WTC11 (cell line): ENCODE data around the gene CNOT10. TPM values are rescaled to one million over a fixed set of nuclear protein-coding genes. Genes with fewer than 3 reads are reported as not detected.

ENCODE experiments used
- ATAC-seq: fragments of 200-7000 bp; cut with Tn5 transposase; 2 replicates; pipeline ENCODE4 v1.10.0; 2021; ENCODE audit warnings: mild to moderate bottlenecking, moderate library complexity
- CTCF ChIA-PET: fragments of 300-600 bp; sonication (Branson Sonifier 250); formaldehyde crosslinking; loops from one replicate; lab custom pipeline; 2021; ENCODE audit warnings: antibody characterized with exemption; lab: Charles Lee
- POLR2A ChIA-PET: fragments of 350-600 bp; sonication (Branson Sonifier 250); formaldehyde crosslinking; loops from one replicate; lab custom pipeline; 2021; ENCODE audit warnings: antibody characterized with exemption; lab: Charles Lee
- DNase-seq: peaks from one replicate; pipeline ENCODE4 v3.0.0; 2021; ENCODE audit warnings: low spot score
- H3K27ac Mint-ChIP-seq: 2 replicates; pipeline ENCODE4 v1.8.0; 2021; ENCODE audit warnings: mixed read lengths
- H3K27me3 Mint-ChIP-seq: 2 replicates; pipeline ENCODE4 v1.8.0; 2021; ENCODE audit warnings: low read depth, mild to moderate bottlenecking, moderate library complexity, mixed read lengths
- H3K36me3 Mint-ChIP-seq: 2 replicates; pipeline ENCODE4 v1.8.0; 2021; ENCODE audit warnings: mixed read lengths
- H3K4me1 Mint-ChIP-seq: 2 replicates; pipeline ENCODE4 v1.8.0; 2022; ENCODE audit warnings: mixed read lengths
- H3K4me3 Mint-ChIP-seq: 2 replicates; pipeline ENCODE4 v1.8.0; 2021; ENCODE audit warnings: mild to moderate bottlenecking, moderate library complexity, mixed read lengths
- H3K9me3 Mint-ChIP-seq: 2 replicates; pipeline ENCODE4 v1.8.0; 2021; ENCODE audit warnings: mixed read lengths
- CREM ChIP-seq: sonication (generic); formaldehyde crosslinking; IDR thresholded peaks from 2 replicates; pipeline ENCODE4 v1.8.1; 2022; ENCODE audit warnings: mild to moderate bottlenecking, missing genetic modification reagents, moderate library complexity
- GRHL2 ChIP-seq: fragments of 250-450 bp; sonication (Bioruptor Pico); IDR thresholded peaks from 2 replicates; pipeline ENCODE4 v1.8.0; 2022; ENCODE audit warnings: mild to moderate bottlenecking, moderate library complexity; ENCODE audit not compliant: insufficient replicate concordance, severe bottlenecking
- NR1H2 ChIP-seq: sonication (generic); formaldehyde crosslinking; IDR thresholded peaks from 2 replicates; pipeline ENCODE4 v1.9.0; 2021; ENCODE audit warnings: mild to moderate bottlenecking, moderate library complexity, missing genetic modification reagents
- OVOL2 ChIP-seq: fragments of 250-450 bp; sonication (Bioruptor Pico); IDR thresholded peaks from 2 replicates; pipeline ENCODE4 v1.9.0; 2021; ENCODE audit warnings: mild to moderate bottlenecking, borderline replicate concordance
- SMAD3 ChIP-seq: sonication (generic); formaldehyde crosslinking; IDR thresholded peaks from 2 replicates; pipeline ENCODE4 v1.8.0; 2022; ENCODE audit warnings: missing genetic modification reagents, mild to moderate bottlenecking, borderline replicate concordance
- SOX15 ChIP-seq: fragments of 250-450 bp; sonication (Bioruptor Pico); IDR thresholded peaks from 2 replicates; pipeline ENCODE4 v1.9.0; 2021; ENCODE audit warnings: mild to moderate bottlenecking
- SP1 ChIP-seq: sonication (generic); formaldehyde crosslinking; conservative IDR thresholded peaks from 2 replicates; pipeline ENCODE4 v1.8.1; 2022; ENCODE audit warnings: missing genetic modification reagents
- TEAD1 ChIP-seq: sonication (generic); formaldehyde crosslinking; IDR thresholded peaks from 2 replicates; pipeline ENCODE4 v1.8.0; 2022; ENCODE audit warnings: mild to moderate bottlenecking, missing genetic modification reagents
- ZBTB21 ChIP-seq: sonication (generic); formaldehyde crosslinking; IDR thresholded peaks from 2 replicates; pipeline ENCODE4 v1.8.1; 2023; ENCODE audit warnings: mild to moderate bottlenecking, missing genetic modification reagents, borderline replicate concordance
- ZNF121 ChIP-seq: sonication (generic); formaldehyde crosslinking; IDR thresholded peaks from 2 replicates; pipeline ENCODE4 v1.8.0; 2023; ENCODE audit warnings: missing genetic modification reagents
- ZNF232 ChIP-seq: sonication (generic); formaldehyde crosslinking; IDR thresholded peaks from 2 replicates; pipeline ENCODE4 v1.8.0; 2022; ENCODE audit warnings: mild to moderate bottlenecking, missing genetic modification reagents
- ZNF671 ChIP-seq: fragments of 250-450 bp; sonication (Bioruptor Pico); IDR thresholded peaks from 2 replicates; pipeline ENCODE4 v1.8.0; 2021; ENCODE audit warnings: mild to moderate bottlenecking
- total RNA-seq: library from RNA; stranded (reverse); gene quantifications from 3 replicates; pipeline ENCODE4 v1.2.3, GENCODE V29; 2021
- TF ChIP-seq, protein P1 (sequence below): sonication (generic); formaldehyde crosslinking; IDR thresholded peaks from 2 replicates; pipeline ENCODE4 v1.8.1; 2022; ENCODE audit warnings: missing genetic modification reagents, borderline replicate concordance
- TF ChIP-seq, protein P2 (sequence below): sonication (generic); formaldehyde crosslinking; IDR thresholded peaks from 2 replicates; pipeline ENCODE4 v1.8.0; 2022; ENCODE audit warnings: mild to moderate bottlenecking, missing genetic modification reagents
- TF ChIP-seq, protein P3 (sequence below): fragments of 250-450 bp; sonication (Bioruptor Pico); IDR thresholded peaks from 2 replicates; pipeline ENCODE4 v1.9.0; 2021; ENCODE audit warnings: mild to moderate bottlenecking
- TF ChIP-seq, protein P4 (sequence below): sonication (generic); formaldehyde crosslinking; IDR thresholded peaks from 2 replicates; pipeline ENCODE4 v1.8.1; 2022; ENCODE audit warnings: low read depth, missing genetic modification reagents, borderline replicate concordance
- TF ChIP-seq, protein P5 (sequence below): fragments of 250-450 bp; sonication (Bioruptor Pico); IDR thresholded peaks from 2 replicates; pipeline ENCODE4 v1.8.0; 2021; ENCODE audit warnings: mild to moderate bottlenecking
- TF ChIP-seq, protein P6 (sequence below): sonication (generic); formaldehyde crosslinking; IDR thresholded peaks from 2 replicates; pipeline ENCODE4 v1.8.0; 2022; ENCODE audit warnings: mild to moderate bottlenecking, missing genetic modification reagents
- TF ChIP-seq, protein P7 (sequence below): sonication (generic); formaldehyde crosslinking; IDR thresholded peaks from 2 replicates; pipeline ENCODE4 v1.8.0; 2022; ENCODE audit warnings: mild to moderate bottlenecking, missing genetic modification reagents

Gene CNOT10
- total RNA-seq, 1 experiment from 2014 or later: 38.7 TPM

DNA sequence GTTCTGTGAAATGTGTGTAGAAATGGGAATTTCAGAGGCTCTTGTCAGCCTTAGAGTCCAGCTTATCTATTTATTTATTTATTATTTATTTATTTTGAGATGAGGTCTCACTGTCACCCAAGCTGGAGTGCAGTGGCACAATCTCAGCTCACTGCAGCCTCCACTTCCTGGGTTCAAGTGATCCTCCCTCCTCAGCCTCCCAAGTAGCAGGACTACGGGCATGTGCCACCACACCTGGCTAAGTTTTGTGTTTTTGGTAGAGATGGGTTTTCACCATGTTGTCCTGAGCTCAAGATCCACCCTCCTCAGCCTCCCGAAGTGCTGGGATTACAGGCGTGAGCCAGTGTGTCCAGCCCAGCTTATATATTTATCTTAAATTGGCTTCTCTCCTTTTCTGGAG lies 11.5 kb downstream of the CNOT10 start:
- CTCF ChIA-PET: interaction anchor here (1.2 kb wide), 1 partner anchor 229 kb away, joined by 3 read pairs; no protein-coding TSS in a partner anchor
- no peak for DNase-seq
- POLR2A ChIA-PET: no interaction called here
- Mint-ChIP-seq H3K36me3 (no peaks in the 10 kb centered on the region), H3K27me3 (no peaks in the 10 kb centered on the region), H3K9me3 (no peaks in the 10 kb centered on the region), H3K4me1 (peaks cover 3% of the 10 kb centered on the region), H3K27ac (no peak overlapping the region), H3K4me3 (no peak overlapping the region)
- TF ChIP-seq SP1 (CRISPR knock-in tag): no peak
- no peak for TF ChIP-seq SOX15
- no peak for ATAC-seq

DNA sequence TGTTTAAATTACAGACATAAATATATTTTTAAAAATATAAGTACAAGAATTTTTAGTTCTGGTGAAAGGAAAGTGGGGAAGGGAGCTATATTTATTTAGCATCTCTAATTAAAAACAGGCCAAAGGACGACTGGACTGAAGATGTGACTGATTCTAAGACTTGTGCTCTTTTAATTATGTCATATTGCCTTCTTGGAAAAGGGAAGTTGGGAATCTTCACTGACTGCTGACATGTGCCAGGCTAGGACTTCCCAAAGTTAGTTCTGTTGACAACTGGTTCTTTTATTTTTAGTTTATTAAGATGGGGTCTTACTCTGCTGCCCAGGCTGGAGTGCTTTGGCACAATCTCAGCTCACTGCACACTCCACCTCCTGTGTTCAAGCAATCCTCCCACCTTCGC lies 13.5 kb downstream of the CNOT10 start:
- TF ChIP-seq ZNF121 (CRISPR knock-in tag): 0 out of 2 replicates have a peak, but pooled peaks have one; percentile 38
- no peak for TF ChIP-seq SMAD3 (CRISPR knock-in tag)
- TF ChIP-seq SOX15: no peak
- TF ChIP-seq ZNF671 (CRISPR knock-in tag): no peak
- H3K27me3 Mint-ChIP-seq: no peaks in the 10 kb centered on the region
- H3K4me1 Mint-ChIP-seq: peaks cover 5% of the 10 kb centered on the region
- ChIA-PET POLR2A (interaction anchor here (0.9 kb wide), 1 partner anchor 9 kb away, joined by 5 read pairs; no protein-coding TSS in a partner anchor), CTCF (interaction anchor here (0.8 kb wide), 1 partner anchor 376 kb away, joined by 4 read pairs; no protein-coding TSS in a partner anchor)
- no peak for DNase-seq
- H3K36me3 Mint-ChIP-seq: no peaks in the 10 kb centered on the region
- H3K27ac Mint-ChIP-seq: no peak overlapping the region
- H3K4me3 Mint-ChIP-seq: no peak overlapping the region
- no peak for ATAC-seq
- H3K9me3 Mint-ChIP-seq: no peaks in the 10 kb centered on the region

DNA sequence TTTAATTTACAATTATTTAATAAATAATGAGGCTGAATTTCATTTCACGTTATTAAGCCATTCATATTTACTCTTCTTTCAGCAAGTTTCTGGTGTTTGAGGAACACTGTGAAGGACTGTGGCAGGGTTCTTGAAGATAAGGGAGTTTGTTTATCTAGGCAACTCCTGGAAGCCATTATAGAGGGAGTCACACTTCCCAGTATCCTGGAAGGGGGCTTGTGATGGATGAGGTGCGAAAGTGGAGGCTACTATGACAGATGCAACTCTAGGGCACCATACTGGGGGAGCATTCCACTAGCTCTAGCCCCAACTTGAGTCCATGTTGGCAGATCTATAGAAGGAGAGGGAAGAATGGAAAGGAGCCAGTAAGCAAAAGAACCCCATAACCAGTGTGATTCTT lies 14.4 kb downstream of the CNOT10 start:
- Mint-ChIP-seq H3K4me1 (peaks cover 5% of the 10 kb centered on the region), H3K4me3 (no peak overlapping the region), H3K27ac (no peak overlapping the region), H3K36me3 (no peaks in the 10 kb centered on the region), H3K9me3 (no peaks in the 10 kb centered on the region), H3K27me3 (no peaks in the 10 kb centered on the region)
- TF ChIP-seq, protein P1, sequence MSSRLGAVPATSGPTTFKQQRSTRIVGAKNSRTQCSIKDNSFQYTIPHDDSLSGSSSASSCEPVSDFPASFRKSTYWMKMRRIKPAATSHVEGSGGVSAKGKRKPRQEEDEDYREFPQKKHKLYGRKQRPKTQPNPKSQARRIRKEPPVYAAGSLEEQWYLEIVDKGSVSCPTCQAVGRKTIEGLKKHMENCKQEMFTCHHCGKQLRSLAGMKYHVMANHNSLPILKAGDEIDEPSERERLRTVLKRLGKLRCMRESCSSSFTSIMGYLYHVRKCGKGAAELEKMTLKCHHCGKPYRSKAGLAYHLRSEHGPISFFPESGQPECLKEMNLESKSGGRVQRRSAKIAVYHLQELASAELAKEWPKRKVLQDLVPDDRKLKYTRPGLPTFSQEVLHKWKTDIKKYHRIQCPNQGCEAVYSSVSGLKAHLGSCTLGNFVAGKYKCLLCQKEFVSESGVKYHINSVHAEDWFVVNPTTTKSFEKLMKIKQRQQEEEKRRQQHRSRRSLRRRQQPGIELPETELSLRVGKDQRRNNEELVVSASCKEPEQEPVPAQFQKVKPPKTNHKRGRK: no peak
- no peak for TF ChIP-seq ZBTB21 (CRISPR knock-in tag)
- TF ChIP-seq, protein P2, sequence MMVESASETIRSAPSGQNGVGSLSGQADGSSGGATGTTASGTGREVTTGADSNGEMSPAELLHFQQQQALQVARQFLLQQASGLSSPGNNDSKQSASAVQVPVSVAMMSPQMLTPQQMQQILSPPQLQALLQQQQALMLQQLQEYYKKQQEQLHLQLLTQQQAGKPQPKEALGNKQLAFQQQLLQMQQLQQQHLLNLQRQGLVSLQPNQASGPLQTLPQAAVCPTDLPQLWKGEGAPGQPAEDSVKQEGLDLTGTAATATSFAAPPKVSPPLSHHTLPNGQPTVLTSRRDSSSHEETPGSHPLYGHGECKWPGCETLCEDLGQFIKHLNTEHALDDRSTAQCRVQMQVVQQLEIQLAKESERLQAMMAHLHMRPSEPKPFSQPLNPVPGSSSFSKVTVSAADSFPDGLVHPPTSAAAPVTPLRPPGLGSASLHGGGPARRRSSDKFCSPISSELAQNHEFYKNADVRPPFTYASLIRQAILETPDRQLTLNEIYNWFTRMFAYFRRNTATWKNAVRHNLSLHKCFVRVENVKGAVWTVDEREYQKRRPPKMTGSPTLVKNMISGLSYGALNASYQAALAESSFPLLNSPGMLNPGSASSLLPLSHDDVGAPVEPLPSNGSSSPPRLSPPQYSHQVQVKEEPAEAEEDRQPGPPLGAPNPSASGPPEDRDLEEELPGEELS (CRISPR knock-in tag): no peak
- DNase-seq (no peak), ATAC-seq (no peak)
- ChIA-PET CTCF (no interaction called here), POLR2A (no interaction called here)

DNA sequence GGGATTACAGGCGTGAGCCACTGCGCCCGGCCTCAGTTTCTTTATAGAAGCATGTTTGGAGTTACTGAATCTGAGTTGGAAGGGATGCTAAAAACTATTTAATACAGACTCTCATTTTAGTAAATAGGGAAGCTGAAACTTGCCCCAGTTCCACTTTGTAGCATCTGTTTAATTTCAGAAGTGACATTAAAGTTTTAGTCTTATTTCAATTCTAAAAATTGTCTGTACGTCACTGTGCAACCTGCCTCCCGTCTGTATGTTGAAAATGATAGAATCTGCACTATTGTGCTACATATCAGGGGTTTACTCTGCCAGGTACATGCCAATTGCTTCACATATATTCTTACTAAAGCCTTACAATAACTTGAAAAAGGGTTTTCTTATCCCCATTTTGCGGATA lies 15.3 kb downstream of the CNOT10 start:
- POLR2A ChIA-PET: no interaction called here
- TF ChIP-seq ZNF671 (CRISPR knock-in tag) (no peak), ZNF232 (CRISPR knock-in tag) (no peak), TEAD1 (CRISPR knock-in tag) (no peak), SP1 (CRISPR knock-in tag) (no peak), GRHL2 (CRISPR knock-in tag) (no peak), CREM (CRISPR knock-in tag) (no peak), NR1H2 (CRISPR knock-in tag) (no peak), OVOL2 (CRISPR knock-in tag) (no peak)
- TF ChIP-seq, protein P3, sequence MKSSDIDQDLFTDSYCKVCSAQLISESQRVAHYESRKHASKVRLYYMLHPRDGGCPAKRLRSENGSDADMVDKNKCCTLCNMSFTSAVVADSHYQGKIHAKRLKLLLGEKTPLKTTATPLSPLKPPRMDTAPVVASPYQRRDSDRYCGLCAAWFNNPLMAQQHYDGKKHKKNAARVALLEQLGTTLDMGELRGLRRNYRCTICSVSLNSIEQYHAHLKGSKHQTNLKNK (CRISPR knock-in tag): no peak
- TF ChIP-seq, protein P4, sequence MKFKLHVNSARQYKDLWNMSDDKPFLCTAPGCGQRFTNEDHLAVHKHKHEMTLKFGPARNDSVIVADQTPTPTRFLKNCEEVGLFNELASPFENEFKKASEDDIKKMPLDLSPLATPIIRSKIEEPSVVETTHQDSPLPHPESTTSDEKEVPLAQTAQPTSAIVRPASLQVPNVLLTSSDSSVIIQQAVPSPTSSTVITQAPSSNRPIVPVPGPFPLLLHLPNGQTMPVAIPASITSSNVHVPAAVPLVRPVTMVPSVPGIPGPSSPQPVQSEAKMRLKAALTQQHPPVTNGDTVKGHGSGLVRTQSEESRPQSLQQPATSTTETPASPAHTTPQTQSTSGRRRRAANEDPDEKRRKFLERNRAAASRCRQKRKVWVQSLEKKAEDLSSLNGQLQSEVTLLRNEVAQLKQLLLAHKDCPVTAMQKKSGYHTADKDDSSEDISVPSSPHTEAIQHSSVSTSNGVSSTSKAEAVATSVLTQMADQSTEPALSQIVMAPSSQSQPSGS: no peak
- TF ChIP-seq, protein P5, sequence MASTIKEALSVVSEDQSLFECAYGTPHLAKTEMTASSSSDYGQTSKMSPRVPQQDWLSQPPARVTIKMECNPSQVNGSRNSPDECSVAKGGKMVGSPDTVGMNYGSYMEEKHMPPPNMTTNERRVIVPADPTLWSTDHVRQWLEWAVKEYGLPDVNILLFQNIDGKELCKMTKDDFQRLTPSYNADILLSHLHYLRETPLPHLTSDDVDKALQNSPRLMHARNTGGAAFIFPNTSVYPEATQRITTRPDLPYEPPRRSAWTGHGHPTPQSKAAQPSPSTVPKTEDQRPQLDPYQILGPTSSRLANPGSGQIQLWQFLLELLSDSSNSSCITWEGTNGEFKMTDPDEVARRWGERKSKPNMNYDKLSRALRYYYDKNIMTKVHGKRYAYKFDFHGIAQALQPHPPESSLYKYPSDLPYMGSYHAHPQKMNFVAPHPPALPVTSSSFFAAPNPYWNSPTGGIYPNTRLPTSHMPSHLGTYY (CRISPR knock-in tag): no peak
- TF ChIP-seq, protein P6, sequence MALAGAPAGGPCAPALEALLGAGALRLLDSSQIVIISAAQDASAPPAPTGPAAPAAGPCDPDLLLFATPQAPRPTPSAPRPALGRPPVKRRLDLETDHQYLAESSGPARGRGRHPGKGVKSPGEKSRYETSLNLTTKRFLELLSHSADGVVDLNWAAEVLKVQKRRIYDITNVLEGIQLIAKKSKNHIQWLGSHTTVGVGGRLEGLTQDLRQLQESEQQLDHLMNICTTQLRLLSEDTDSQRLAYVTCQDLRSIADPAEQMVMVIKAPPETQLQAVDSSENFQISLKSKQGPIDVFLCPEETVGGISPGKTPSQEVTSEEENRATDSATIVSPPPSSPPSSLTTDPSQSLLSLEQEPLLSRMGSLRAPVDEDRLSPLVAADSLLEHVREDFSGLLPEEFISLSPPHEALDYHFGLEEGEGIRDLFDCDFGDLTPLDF: no peak
- TF ChIP-seq, protein P7, sequence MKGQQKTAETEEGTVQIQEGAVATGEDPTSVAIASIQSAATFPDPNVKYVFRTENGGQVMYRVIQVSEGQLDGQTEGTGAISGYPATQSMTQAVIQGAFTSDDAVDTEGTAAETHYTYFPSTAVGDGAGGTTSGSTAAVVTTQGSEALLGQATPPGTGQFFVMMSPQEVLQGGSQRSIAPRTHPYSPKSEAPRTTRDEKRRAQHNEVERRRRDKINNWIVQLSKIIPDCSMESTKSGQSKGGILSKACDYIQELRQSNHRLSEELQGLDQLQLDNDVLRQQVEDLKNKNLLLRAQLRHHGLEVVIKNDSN (CRISPR knock-in tag): no peak
- Mint-ChIP-seq H3K27me3 (no peaks in the 10 kb centered on the region), H3K4me1 (peaks cover 5% of the 10 kb centered on the region), H3K4me3 (no peak overlapping the region), H3K27ac (no peak overlapping the region), H3K9me3 (no peaks in the 10 kb centered on the region), H3K36me3 (no peaks in the 10 kb centered on the region)
- DNase-seq: no peak
- CTCF ChIA-PET: interaction anchor here (0.7 kb wide), 1 partner anchor 166 kb away, joined by 4 read pairs; no protein-coding TSS in a partner anchor
- no peak for ATAC-seq
